ENCODE measurements around the gene PPP1R18.
A peak's percentile ranks its signal among the peaks of the same experiment; 100 is the strongest.
"Not testable (repeated sequence)": the region's sequence is repeated elsewhere in the genome, so short reads cannot be mapped to it uniquely, and the experiment has no call there.

Gene PPP1R18

GRCh38 chr6:30719791-30720737 is 33.6 kb upstream of the PPP1R18 start, which contains the start of gene TUBB:
TUBB (plus strand) TSS chr6:30720352; CDS start chr6:30720507, 155 bp downstream.
- DNase-seq (ENCODE audit: low spot score), result peak; percentile 89

- DNase-seq (ENCODE audit: low spot score), result no peak
These were observed 32.9 kb upstream of the PPP1R18 start for GRCh38 chr6:30719356-30719755.

GRCh38 chr6:30717845-30718720 is 31.6 kb upstream of the PPP1R18 start:
- DNase-seq (ENCODE audit: low spot score), result not testable (repeated sequence)

GRCh38 chr6:30717129-30717844 is 30.8 kb upstream of the PPP1R18 start, which contains the start of gene MDC1:
MDC1 (minus strand) TSS chr6:30717281; CDS start chr6:30715175, 2,106 bp downstream.
- peak; percentile 97 for DNase-seq (ENCODE audit: low spot score)

GRCh38 chr6:30716879-30717128 is 30.4 kb upstream of the PPP1R18 start:
- no peak for DNase-seq (ENCODE audit: low spot score)

GRCh38 chr6:30714263-30714662 is 27.8 kb upstream of the PPP1R18 start:
- DNase-seq (ENCODE audit: low spot score), result no peak

- no peak for DNase-seq (ENCODE audit: low spot score)
These were observed 26.0 kb upstream of the PPP1R18 start for GRCh38 chr6:30712441-30712945.

- no peak for DNase-seq (ENCODE audit: low spot score)
These were observed 25.4 kb upstream of the PPP1R18 start for GRCh38 chr6:30711758-30712380.

GRCh38 chr6:30709101-30709868 is 22.8 kb upstream of the PPP1R18 start:
- no peak for DNase-seq (ENCODE audit: low spot score)

- no peak for DNase-seq (ENCODE audit: low spot score)
These were observed 20.9 kb upstream of the PPP1R18 start for GRCh38 chr6:30707281-30707850.

- DNase-seq (ENCODE audit: low spot score), result no peak
These were observed 19.2 kb upstream of the PPP1R18 start for GRCh38 chr6:30705620-30706019.

- no peak for DNase-seq (ENCODE audit: low spot score)
These were observed 17.4 kb upstream of the PPP1R18 start for GRCh38 chr6:30703821-30704220.

GRCh38 chr6:30703011-30703410 is 16.6 kb upstream of the PPP1R18 start:
- DNase-seq (ENCODE audit: low spot score), result no peak

GRCh38 chr6:30700340-30700739 is 13.9 kb upstream of the PPP1R18 start:
- DNase-seq (ENCODE audit: low spot score), result no peak

- no peak for DNase-seq (ENCODE audit: low spot score)
These were observed 10.0 kb upstream of the PPP1R18 start for GRCh38 chr6:30696432-30696831.

- DNase-seq (ENCODE audit: low spot score), result peak; percentile 70
These were observed 4.9 kb upstream of the PPP1R18 start for GRCh38 chr6:30691208-30691847.

- peak; percentile 94 for DNase-seq (ENCODE audit: low spot score)
These were observed 4.2 kb upstream of the PPP1R18 start, which contains the start of gene NRM for GRCh38 chr6:30690403-30691207. NRM (minus strand) TSS chr6:30690984; CDS start chr6:30690974, 10 bp downstream.

- DNase-seq (ENCODE audit: low spot score), result no peak
These were observed 3.5 kb upstream of the PPP1R18 start for GRCh38 chr6:30689985-30690384.
